SH-SY5Y (cell line): ENCODE measurements around the gene ZNF568.

Source experiments
- GATA2 ChIP-seq: IDR thresholded peaks from 2 replicates; pipeline ENCODE4 v1.6.1; 2011; ENCODE audit warnings: mild to moderate bottlenecking, low read depth, low read length
- GATA3 ChIP-seq: IDR thresholded peaks from 2 replicates; pipeline ENCODE4 v1.6.1; 2011; ENCODE audit warnings: low read depth, mild to moderate bottlenecking, low read length, moderate library complexity

GRCh38 chr19:37009871-37010270 lies 93.7 kb downstream of the ZNF568 start:
- no peak for TF ChIP-seq GATA2
- TF ChIP-seq GATA3 = no peak
